Right lobe of liver (tissue), 6 donors: ENCODE results near the gene C3orf20. TPM values are rescaled to one million over a fixed set of nuclear protein-coding genes. Genes with fewer than 3 reads are reported as not detected.
A peak's percentile ranks its signal among the peaks of the same experiment; 100 is the strongest.

Source experiments
- ATAC-seq, 4 donors: fragments of 200-7000 bp; cut with Tn5 transposase; one replicate each; pipeline ENCODE4 v1.9.1; 2020; ENCODE audit warnings: mild to moderate bottlenecking in 4 of 4, moderate library complexity in 4 of 4
- DNase-seq, 3 donors: peaks; one replicate each; pipeline ENCODE4 v3.0.0-alpha.2; 2020
- H3K27ac ChIP-seq, 3 donors: fragments of 200-600 bp; one replicate each; pipeline ENCODE4 v1.8.0; 2022
- H3K27me3 ChIP-seq, 2 donors: fragments of 200-600 bp; one replicate each; pipeline ENCODE4 v1.8.0; 2022
- H3K36me3 ChIP-seq, 4 donors: fragments of 200-600 bp; sonication (generic) in 1 of 4; one replicate each; pipeline versions ENCODE4 v1.5.1 to v1.8.0; 2017 to 2022; ENCODE audit warnings: control low read depth in 1 of 4
- H3K4me1 ChIP-seq, 4 donors: fragments of 200-600 bp; sonication (generic) in 1 of 4; one replicate each; pipeline versions ENCODE4 v1.5.1 to v1.8.0; 2017 to 2022; ENCODE audit warnings: control low read depth in 1 of 4
- H3K4me3 ChIP-seq, 3 donors: fragments of 200-600 bp; one replicate each; pipeline ENCODE4 v1.8.0; 2022
- H3K9me3 ChIP-seq, 4 donors: fragments of 200-600 bp; sonication (generic) in 1 of 4; one replicate each; pipeline versions ENCODE4 v1.5.1 to v1.8.0; 2017 to 2022; ENCODE audit warnings: control low read depth in 1 of 4
- POLR2A ChIP-seq: fragments of 450-650 bp; IDR thresholded peaks from one replicate; pipeline ENCODE4 v1.6.1; 2017; ENCODE audit warnings: antibody characterized with exemption, mild to moderate bottlenecking
- WGBS: methylation state at CpG from one replicate; pipeline ENCODE4 v1.1.6; 2018; ENCODE audit warnings: low coverage, low lambda C conversion rate; ENCODE audit not compliant: insufficient coverage; ENCODE audit errors: missing lambda C conversion rate; 5-methylcytosine and 5-hydroxymethylcytosine counted together
- intact Hi-C, 2 donors: fragments of 100-400 bp; cut with DNase I; formaldehyde crosslinking; loops; one replicate each; pipeline versions ENCODE4 v1.11.2 to v1.14.1; 2022
- total RNA-seq, 6 experiments: library from RNA; depleted of rRNA in 2 of 6; stranded (reverse); fragments of >200 nt in 2 of 6; fragmentation: NEBNext Ultra II Directional in 3 of 6; extraction: Animal tissue kit (Norgen Biotek cat#: 25700) in 3 of 6; gene quantifications; one replicate each; pipeline versions ENCODE4 v1.1.0 to v1.2.4, GENCODE V29; 2016 to 2023
- TF ChIP-seq, protein P1 (sequence below), 4 donors: fragments of 200-600 bp in 3 of 4; fragments of 450-650 bp in 1 of 4; IDR thresholded peaks; one replicate each; pipeline versions ENCODE4 v1.5.1 to v1.8.0; 2016 to 2022; ENCODE audit warnings: antibody characterized with exemption in 4 of 4, mild to moderate bottlenecking in 2 of 4
- donor health status: DM: no; HTN: yes; CAD: no.
- donor health status: DM: no; HTN: no; CAD: no.
- donor health status: DM: no; HTN: no; CAD: no.
- donor health status: DM: no; HTN: yes; CAD: no.
- donor health status: DM: no; HTN: yes; CAD: no.

C3orf20 gene
- total RNA-seq, 6 experiments from 2014 or later: 0.09 to 0.11 TPM; not detected in 4

DNA sequence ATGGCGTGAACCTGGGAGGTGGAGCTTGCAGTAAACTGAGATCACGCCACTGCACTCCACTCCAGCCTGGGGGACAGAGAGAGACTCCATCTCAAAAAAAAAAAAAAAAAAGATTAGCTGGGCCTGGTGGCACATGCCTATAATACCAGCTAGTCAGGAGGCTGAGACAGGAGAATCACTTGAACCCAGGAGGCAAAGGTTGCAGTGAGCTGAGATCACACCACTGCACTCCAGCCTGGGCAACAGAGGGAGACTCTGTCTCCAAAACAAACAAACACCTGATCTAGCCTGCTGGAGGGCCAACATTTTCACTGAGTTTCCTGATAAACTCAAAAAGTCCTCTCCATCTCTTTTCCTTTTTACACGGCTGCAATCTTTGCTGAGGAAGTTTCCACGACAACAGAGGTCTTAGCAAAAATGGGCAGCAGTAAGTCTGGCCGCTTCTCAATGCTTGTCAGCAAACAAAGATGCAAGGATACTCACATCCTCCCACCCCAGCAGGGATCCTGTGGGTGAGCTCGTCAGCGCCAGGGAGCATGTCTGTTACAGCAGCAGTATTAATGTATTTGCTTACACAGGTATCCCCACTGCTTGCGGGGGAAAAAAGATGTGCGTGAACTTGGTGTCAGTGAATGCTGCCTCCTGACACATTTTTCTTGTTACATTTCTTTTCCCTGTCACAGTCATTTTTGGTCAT, 44.4 kb upstream of the C3orf20 start:
- H3K36me3 ChIP-seq: no peaks in the 10 kb centered on the region
- H3K27me3 ChIP-seq: no peaks in the 10 kb centered on the region
- TF ChIP-seq POLR2A: no peak
- TF ChIP-seq, protein P1, sequence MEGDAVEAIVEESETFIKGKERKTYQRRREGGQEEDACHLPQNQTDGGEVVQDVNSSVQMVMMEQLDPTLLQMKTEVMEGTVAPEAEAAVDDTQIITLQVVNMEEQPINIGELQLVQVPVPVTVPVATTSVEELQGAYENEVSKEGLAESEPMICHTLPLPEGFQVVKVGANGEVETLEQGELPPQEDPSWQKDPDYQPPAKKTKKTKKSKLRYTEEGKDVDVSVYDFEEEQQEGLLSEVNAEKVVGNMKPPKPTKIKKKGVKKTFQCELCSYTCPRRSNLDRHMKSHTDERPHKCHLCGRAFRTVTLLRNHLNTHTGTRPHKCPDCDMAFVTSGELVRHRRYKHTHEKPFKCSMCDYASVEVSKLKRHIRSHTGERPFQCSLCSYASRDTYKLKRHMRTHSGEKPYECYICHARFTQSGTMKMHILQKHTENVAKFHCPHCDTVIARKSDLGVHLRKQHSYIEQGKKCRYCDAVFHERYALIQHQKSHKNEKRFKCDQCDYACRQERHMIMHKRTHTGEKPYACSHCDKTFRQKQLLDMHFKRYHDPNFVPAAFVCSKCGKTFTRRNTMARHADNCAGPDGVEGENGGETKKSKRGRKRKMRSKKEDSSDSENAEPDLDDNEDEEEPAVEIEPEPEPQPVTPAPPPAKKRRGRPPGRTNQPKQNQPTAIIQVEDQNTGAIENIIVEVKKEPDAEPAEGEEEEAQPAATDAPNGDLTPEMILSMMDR (IDR thresholded peaks at IDR 0.05): no peak
- DNase-seq (peak in 1 of 3 donors; percentile 64), ATAC-seq (peak; percentile 62 to 71 (median 64))
- H3K4me3 ChIP-seq: no peak overlapping the region
- no peaks in the 10 kb centered on the region for H3K9me3 ChIP-seq
- intact Hi-C loops: no loop called here
- H3K4me1 ChIP-seq: peaks cover 0 to 36% (median 13%) of the 10 kb centered on the region in 4 donors
- WGBS: 57% methylated on average over 7 of the region's 9 CpGs
- H3K27ac ChIP-seq: peak overlapping the region in 2 of 3 donors; percentile 69 to 73

- 73% methylated on average over 3 of the region's 5 CpGs for WGBS
- intact Hi-C loops: no loop called here
These were observed 43.8 kb upstream of the C3orf20 start for GRCh38 chr3:14631101-14631497.

GRCh38 chr3:14631687-14632441, 43.1 kb upstream of the C3orf20 start:
- Histone ChIP-seq H3K4me3 (peak overlapping the region in 1 of 3 donors; percentile 26), H3K9me3 (no peaks in the 10 kb centered on the region), H3K27ac (peak overlapping the region; percentile 22 to 73 (median 69)), H3K36me3 (no peaks in the 10 kb centered on the region), H3K4me1 (peaks cover 0 to 36% (median 13%) of the 10 kb centered on the region in 4 donors), H3K27me3 (no peaks in the 10 kb centered on the region)
- intact Hi-C loops: no loop called here
- TF ChIP-seq, protein P1 (IDR thresholded peaks at IDR 0.05): no peak
- TF ChIP-seq POLR2A: no peak
- ATAC-seq: peak; percentile 74 to 78 (median 78)
- DNase-seq: no peak
- 69% methylated on average over 6 of the region's 8 CpGs for WGBS

More at GRCh38 chr3:14631101-14631497, 43.8 kb upstream of the C3orf20 start:
- no peak for DNase-seq
- peaks cover 0 to 36% (median 13%) of the 10 kb centered on the region in 4 donors for H3K4me1 ChIP-seq
- ATAC-seq: no peak
- H3K4me3 ChIP-seq: no peak overlapping the region
- TF ChIP-seq, protein P1 (IDR thresholded peaks at IDR 0.05): no peak
- no peak for TF ChIP-seq POLR2A
- H3K27me3 ChIP-seq: no peaks in the 10 kb centered on the region
- H3K9me3 ChIP-seq: no peaks in the 10 kb centered on the region
- H3K27ac ChIP-seq: peak overlapping the region; percentile 22 to 73 (median 69)
- no peaks in the 10 kb centered on the region for H3K36me3 ChIP-seq

DNA sequence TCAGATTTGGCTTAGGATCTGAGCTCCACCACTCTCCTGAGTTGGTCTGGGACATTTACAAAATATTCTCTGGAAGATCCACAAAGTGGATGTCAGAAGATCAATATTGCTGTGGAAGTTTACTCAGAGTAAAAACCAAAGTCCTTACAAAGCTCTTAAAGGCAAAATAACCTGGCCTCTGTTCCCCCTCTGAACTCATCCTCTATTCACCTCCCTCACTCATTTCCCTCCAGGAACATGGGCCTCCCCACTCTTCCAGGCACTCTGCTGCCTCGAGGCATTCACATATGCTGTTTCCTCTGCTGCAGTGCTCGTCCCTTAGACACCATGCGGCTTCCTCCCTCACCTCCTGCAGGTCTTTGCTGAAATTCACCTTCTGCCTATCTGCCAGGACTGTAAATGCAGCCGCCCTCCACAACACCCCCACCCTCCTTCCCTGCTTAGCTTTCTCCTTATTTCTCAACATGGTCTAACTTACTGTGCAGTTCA, 42.5 kb upstream of the C3orf20 start:
- Histone ChIP-seq H3K27me3 (no peaks in the 10 kb centered on the region), H3K4me3 (peak overlapping the region in 1 of 3 donors; percentile 26), H3K4me1 (peaks cover 0 to 36% (median 13%) of the 10 kb centered on the region in 4 donors), H3K27ac (peak overlapping the region in 2 of 3 donors; percentile 69 to 73), H3K36me3 (no peaks in the 10 kb centered on the region), H3K9me3 (no peaks in the 10 kb centered on the region)
- peak; percentile 38 to 60 (median 46) for ATAC-seq
- no peak for TF ChIP-seq POLR2A
- TF ChIP-seq, protein P1 (IDR thresholded peaks at IDR 0.05): no peak
- WGBS: 39% methylated on average over 4 of the region's 4 CpGs
- intact Hi-C loops: no loop called here
- no peak for DNase-seq
